Measurements from ENCODE around the gene TBC1D30.

DNA sequence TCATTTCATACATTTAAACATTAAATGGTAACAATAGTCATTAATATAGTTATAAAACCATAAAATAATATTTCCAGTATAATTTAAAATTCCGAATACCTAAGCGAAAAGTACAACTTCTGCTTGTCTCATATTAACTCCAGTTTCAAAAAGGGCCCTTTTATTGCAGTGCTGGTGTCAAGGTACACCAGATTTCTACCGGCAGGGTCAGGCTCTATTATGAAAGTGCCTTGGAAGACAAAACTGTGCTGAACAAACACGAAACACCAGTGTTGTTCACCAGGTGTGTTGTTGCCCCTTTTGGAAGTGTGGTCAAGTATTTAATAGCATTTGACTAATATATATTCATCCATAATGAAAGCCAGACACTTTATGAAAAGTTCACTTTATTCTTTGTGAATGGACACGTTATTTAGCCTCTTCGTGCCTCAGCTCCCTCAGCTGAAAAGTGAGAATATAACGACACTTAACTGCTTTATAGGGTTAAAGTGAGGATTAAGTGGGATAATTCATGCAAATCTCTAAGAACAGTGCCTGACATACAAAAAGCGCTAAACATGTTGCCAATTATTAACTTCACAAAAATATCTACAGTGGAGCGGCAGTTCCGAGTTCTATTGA is 45.0 kb upstream of the TBC1D30 start:
- TF ChIP-seq, protein P1, sequence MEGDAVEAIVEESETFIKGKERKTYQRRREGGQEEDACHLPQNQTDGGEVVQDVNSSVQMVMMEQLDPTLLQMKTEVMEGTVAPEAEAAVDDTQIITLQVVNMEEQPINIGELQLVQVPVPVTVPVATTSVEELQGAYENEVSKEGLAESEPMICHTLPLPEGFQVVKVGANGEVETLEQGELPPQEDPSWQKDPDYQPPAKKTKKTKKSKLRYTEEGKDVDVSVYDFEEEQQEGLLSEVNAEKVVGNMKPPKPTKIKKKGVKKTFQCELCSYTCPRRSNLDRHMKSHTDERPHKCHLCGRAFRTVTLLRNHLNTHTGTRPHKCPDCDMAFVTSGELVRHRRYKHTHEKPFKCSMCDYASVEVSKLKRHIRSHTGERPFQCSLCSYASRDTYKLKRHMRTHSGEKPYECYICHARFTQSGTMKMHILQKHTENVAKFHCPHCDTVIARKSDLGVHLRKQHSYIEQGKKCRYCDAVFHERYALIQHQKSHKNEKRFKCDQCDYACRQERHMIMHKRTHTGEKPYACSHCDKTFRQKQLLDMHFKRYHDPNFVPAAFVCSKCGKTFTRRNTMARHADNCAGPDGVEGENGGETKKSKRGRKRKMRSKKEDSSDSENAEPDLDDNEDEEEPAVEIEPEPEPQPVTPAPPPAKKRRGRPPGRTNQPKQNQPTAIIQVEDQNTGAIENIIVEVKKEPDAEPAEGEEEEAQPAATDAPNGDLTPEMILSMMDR (IDR thresholded peaks at IDR 0.05): no peak
- no peak for TF ChIP-seq POLR2A (IDR thresholded peaks at IDR 0.05)
